Left ventricle myocardium inferior (tissue), 1 donor: ENCODE data around the gene SYNE1. TPM values are rescaled to one million over a fixed set of nuclear protein-coding genes. Genes with fewer than 3 reads are reported as not detected.
A peak's percentile ranks its signal among the peaks of the same experiment; 100 is the strongest.

Experiments
- DNase-seq: peaks from one replicate; pipeline ENCODE4 v3.0.0-alpha.2; 2020
- H3K27ac ChIP-seq: fragments of 200-600 bp; replicated peaks from 2 replicates; pipeline ENCODE4 v1.8.0; 2021
- H3K27me3 ChIP-seq: fragments of 200-600 bp; 2 replicates; pipeline ENCODE4 v1.8.0; 2021; ENCODE audit warnings: low read depth
- H3K36me3 ChIP-seq: fragments of 200-600 bp; 2 replicates; pipeline ENCODE4 v1.8.0; 2021
- H3K4me1 ChIP-seq: fragments of 200-600 bp; 2 replicates; pipeline ENCODE4 v1.8.0; 2021
- H3K4me3 ChIP-seq: fragments of 200-600 bp; 2 replicates; pipeline ENCODE4 v1.8.0; 2021; ENCODE audit warnings: mild to moderate bottlenecking, moderate library complexity
- H3K9me3 ChIP-seq: fragments of 200-600 bp; replicated peaks from 2 replicates; pipeline ENCODE4 v1.8.0; 2021
- CTCF ChIP-seq: fragments of 200-600 bp; IDR thresholded peaks from 2 replicates; pipeline ENCODE4 v1.8.0; 2021; ENCODE audit warnings: antibody characterized with exemption, mild to moderate bottlenecking, borderline replicate concordance
- intact Hi-C: fragments of 100-400 bp; cut with micrococcal nuclease; formaldehyde crosslinking; loops from one replicate; pipeline ENCODE4 v1.11.0; 2022
- total RNA-seq: library from RNA; stranded (reverse); fragmentation: NEBNext Ultra II Directional; extraction: Animal tissue kit (Norgen Biotek cat#: 25700); gene quantifications from one replicate; pipeline ENCODE4 v1.2.1, GENCODE V29; 2021
- donor health status: DM: no; HTN: yes; CAD: no; lungs with severe emphysema.

The SYNE1 gene
- total RNA-seq, 1 donor from 2014 or later = 105 TPM

- no peak overlapping the region for H3K27ac ChIP-seq
- intact Hi-C loops = no loop called here
- no peak overlapping the region for H3K4me3 ChIP-seq
- H3K36me3 ChIP-seq = peaks cover 82% of the 10 kb centered on the region
- no peak for TF ChIP-seq CTCF
- DNase-seq = no peak
- no peaks in the 10 kb centered on the region for H3K9me3 ChIP-seq
- H3K27me3 ChIP-seq = no peaks in the 10 kb centered on the region
- H3K4me1 ChIP-seq = peaks cover 37% of the 10 kb centered on the region
Observed at GRCh38 chr6:152241013-152241766, 396.0 kb downstream of the SYNE1 start.

- Histone ChIP-seq H3K9me3 (no peaks in the 10 kb centered on the region), H3K27ac (no peak overlapping the region), H3K4me3 (no peak overlapping the region), H3K36me3 (peaks cover 90% of the 10 kb centered on the region), H3K27me3 (no peaks in the 10 kb centered on the region), H3K4me1 (peaks cover 30% of the 10 kb centered on the region)
- DNase-seq = no peak
- no peak for TF ChIP-seq CTCF
- intact Hi-C loops = no loop called here
Observed at GRCh38 chr6:152240436-152240835, 396.7 kb downstream of the SYNE1 start.

- Histone ChIP-seq H3K36me3 (peaks cover 88% of the 10 kb centered on the region), H3K27ac (no peak overlapping the region), H3K9me3 (no peaks in the 10 kb centered on the region), H3K4me3 (no peak overlapping the region), H3K4me1 (peaks cover 20% of the 10 kb centered on the region), H3K27me3 (no peaks in the 10 kb centered on the region)
- TF ChIP-seq CTCF = no peak
- no peak for DNase-seq
- intact Hi-C loops = no loop called here
Observed at GRCh38 chr6:152236370-152237097, 400.6 kb downstream of the SYNE1 start.

- intact Hi-C loops = no loop called here
- Histone ChIP-seq H3K36me3 (peaks cover 90% of the 10 kb centered on the region), H3K27ac (peak overlapping the region; percentile 88)
Observed at GRCh38 chr6:152233547-152234320, 403.4 kb downstream of the SYNE1 start.

More at GRCh38 chr6:152233547-152234320, 403.4 kb downstream of the SYNE1 start:
- DNase-seq = no peak
- H3K4me3 ChIP-seq = peak overlapping the region; percentile 4
- TF ChIP-seq CTCF = no peak
- peaks cover 20% of the 10 kb centered on the region for H3K4me1 ChIP-seq
- no peaks in the 10 kb centered on the region for H3K27me3 ChIP-seq
- no peaks in the 10 kb centered on the region for H3K9me3 ChIP-seq
